Measurements from ENCODE around the gene SPAG16.

DNA sequence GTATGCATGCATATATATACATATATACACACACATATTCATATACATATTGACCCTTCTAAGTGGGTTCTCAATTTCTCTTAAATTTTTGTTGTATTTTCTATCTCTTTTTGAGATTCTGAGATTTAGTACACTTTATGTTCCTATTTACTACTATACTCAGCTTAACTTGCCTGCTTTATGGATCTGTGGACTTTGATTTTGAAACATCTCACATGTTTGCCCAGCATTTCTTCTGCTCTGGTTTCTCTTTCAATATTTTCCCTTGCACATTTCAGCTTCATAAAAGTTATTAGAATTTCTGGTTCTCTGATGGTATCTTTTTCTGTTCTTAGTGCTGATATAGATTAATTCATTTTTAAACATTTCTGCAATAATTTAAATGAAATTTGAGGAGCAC lies 380.6 kb downstream of the SPAG16 start:
- TF ChIP-seq, protein P1, sequence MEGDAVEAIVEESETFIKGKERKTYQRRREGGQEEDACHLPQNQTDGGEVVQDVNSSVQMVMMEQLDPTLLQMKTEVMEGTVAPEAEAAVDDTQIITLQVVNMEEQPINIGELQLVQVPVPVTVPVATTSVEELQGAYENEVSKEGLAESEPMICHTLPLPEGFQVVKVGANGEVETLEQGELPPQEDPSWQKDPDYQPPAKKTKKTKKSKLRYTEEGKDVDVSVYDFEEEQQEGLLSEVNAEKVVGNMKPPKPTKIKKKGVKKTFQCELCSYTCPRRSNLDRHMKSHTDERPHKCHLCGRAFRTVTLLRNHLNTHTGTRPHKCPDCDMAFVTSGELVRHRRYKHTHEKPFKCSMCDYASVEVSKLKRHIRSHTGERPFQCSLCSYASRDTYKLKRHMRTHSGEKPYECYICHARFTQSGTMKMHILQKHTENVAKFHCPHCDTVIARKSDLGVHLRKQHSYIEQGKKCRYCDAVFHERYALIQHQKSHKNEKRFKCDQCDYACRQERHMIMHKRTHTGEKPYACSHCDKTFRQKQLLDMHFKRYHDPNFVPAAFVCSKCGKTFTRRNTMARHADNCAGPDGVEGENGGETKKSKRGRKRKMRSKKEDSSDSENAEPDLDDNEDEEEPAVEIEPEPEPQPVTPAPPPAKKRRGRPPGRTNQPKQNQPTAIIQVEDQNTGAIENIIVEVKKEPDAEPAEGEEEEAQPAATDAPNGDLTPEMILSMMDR (IDR thresholded peaks at IDR 0.05) = no peak
- no peak for TF ChIP-seq POLR2A (IDR thresholded peaks at IDR 0.05)
